A673 (cell line): Measurements from ENCODE around the gene KCNG3.

Source experiments
- EZH2 ChIP-seq: fragments of 200-600 bp; sonication (generic); IDR thresholded peaks from 2 replicates; pipeline ENCODE4 v1.6.1; 2017; ENCODE audit warnings: borderline replicate concordance, low read depth, mild to moderate bottlenecking, mixed read lengths, antibody characterized with exemption, low read length; ENCODE audit not compliant: poor library complexity, severe bottlenecking
- TF ChIP-seq, protein P1 (sequence below): fragments of 300-800, 200-600 bp; sonication (generic); conservative IDR thresholded peaks from 2 replicates; pipeline ENCODE4 v1.5.1; 2017; ENCODE audit warnings: low read depth, mild to moderate bottlenecking, antibody characterized with exemption, low read length, moderate library complexity, mixed read lengths

DNA sequence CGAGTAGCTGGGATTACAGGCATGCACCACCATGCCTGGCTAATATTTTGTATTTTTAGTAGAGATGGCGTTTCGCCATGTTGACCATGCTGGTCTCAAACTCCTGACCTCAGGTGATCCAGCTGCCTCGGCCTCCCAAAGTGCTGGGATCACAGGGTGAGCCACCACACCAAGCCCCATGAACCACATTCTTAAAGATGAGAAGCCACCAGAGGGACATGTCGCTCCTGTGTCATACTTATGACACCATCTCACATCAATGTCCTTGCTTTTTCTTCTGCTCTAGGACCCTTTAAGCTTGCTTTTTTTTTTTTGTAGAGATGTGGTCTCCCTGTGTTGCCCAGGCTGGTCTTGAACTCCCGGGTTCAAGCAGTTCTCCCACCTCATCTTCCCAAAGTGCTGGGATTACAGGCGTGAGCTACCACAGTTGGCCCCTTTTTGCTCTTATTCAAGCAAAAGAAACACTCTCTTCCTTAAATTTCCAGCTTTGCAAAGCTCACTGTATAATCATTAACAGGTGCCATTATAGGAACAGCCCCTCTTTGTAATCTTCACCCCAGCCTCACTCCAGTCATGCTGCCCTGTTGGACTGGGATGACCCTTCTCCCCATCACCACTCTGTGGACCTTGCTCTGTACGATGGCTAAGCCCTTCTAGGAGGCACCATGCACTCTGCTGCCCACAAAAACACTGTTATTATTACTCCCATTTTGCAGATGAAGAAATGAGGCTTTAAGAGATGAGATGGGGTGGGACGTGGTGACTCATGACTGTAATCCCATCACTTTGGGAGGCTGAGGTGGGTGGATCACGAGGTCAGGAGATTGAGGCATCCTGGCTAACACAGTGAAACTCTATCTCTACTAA, 10.8 kb upstream of the KCNG3 start:
- TF ChIP-seq, protein P1, sequence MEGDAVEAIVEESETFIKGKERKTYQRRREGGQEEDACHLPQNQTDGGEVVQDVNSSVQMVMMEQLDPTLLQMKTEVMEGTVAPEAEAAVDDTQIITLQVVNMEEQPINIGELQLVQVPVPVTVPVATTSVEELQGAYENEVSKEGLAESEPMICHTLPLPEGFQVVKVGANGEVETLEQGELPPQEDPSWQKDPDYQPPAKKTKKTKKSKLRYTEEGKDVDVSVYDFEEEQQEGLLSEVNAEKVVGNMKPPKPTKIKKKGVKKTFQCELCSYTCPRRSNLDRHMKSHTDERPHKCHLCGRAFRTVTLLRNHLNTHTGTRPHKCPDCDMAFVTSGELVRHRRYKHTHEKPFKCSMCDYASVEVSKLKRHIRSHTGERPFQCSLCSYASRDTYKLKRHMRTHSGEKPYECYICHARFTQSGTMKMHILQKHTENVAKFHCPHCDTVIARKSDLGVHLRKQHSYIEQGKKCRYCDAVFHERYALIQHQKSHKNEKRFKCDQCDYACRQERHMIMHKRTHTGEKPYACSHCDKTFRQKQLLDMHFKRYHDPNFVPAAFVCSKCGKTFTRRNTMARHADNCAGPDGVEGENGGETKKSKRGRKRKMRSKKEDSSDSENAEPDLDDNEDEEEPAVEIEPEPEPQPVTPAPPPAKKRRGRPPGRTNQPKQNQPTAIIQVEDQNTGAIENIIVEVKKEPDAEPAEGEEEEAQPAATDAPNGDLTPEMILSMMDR: no peak
- TF ChIP-seq EZH2: no peak
